C4-2B (cell line): ENCODE measurements around the gene PAK5.
A peak's percentile ranks its signal among the peaks of the same experiment; 100 is the strongest.

Source experiments
- CTCF ChIP-seq: fragments of 450-650 bp; conservative IDR thresholded peaks from 2 replicates; pipeline ENCODE4 v1.5.1; 2017; ENCODE audit warnings: mild to moderate bottlenecking
- ZFX ChIP-seq: fragments of 450-650 bp; IDR thresholded peaks from 2 replicates; pipeline ENCODE4 v1.6.1; 2017

- peak; percentile 63 for TF ChIP-seq CTCF
- no peak for TF ChIP-seq ZFX
Observed at GRCh38 chr20:9617940-9618339, 220.9 kb downstream of the PAK5 start.
